ENCODE measurements around the gene SYTL2.
A peak's percentile ranks its signal among the peaks of the same experiment; 100 is the strongest.

Gene SYTL2, protein sequence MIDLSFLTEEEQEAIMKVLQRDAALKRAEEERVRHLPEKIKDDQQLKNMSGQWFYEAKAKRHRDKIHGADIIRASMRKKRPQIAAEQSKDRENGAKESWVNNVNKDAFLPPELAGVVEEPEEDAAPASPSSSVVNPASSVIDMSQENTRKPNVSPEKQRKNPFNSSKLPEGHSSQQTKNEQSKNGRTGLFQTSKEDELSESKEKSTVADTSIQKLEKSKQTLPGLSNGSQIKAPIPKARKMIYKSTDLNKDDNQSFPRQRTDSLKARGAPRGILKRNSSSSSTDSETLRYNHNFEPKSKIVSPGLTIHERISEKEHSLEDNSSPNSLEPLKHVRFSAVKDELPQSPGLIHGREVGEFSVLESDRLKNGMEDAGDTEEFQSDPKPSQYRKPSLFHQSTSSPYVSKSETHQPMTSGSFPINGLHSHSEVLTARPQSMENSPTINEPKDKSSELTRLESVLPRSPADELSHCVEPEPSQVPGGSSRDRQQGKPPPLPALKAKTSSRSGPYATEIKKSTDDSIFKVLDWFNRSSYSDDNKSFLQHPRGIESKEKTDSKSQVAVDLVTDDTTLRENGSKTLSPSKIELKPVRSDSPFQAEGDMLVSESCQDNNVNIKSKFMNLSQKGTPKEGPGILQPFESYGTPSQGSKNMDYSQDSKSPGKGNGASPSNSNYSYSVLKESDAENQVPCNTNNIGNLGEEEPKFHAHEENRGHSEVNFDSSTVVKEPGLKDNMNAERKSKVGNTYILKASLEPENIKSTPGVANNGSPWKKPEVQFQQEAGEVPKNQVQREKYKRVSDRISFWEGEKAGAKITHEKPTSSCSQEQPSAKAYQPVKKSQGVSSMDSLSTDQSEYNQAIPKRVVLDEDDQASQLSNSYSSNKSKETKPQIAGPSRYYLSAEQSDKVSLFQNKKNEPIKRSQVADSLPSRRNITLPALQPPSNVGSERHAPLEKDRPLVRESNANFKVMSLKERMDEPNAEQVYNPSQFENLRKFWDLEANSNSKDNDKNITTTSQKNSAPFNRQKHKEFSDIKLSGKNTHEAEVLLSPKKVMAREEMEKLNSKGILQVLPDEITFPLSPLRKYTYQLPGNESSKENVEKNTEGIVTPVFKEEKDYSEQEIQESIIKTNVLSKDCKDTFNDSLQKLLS (N-terminal part only)

GRCh38 chr11:85810871-85811611 is at the start of gene SYTL2:
Gene SYTL2 (minus strand): TSS chr11:85811141. CDS start chr11:85757725, 53,416 bp downstream.
- TF ChIP-seq, protein P1, sequence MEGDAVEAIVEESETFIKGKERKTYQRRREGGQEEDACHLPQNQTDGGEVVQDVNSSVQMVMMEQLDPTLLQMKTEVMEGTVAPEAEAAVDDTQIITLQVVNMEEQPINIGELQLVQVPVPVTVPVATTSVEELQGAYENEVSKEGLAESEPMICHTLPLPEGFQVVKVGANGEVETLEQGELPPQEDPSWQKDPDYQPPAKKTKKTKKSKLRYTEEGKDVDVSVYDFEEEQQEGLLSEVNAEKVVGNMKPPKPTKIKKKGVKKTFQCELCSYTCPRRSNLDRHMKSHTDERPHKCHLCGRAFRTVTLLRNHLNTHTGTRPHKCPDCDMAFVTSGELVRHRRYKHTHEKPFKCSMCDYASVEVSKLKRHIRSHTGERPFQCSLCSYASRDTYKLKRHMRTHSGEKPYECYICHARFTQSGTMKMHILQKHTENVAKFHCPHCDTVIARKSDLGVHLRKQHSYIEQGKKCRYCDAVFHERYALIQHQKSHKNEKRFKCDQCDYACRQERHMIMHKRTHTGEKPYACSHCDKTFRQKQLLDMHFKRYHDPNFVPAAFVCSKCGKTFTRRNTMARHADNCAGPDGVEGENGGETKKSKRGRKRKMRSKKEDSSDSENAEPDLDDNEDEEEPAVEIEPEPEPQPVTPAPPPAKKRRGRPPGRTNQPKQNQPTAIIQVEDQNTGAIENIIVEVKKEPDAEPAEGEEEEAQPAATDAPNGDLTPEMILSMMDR (IDR thresholded peaks at IDR 0.05), result no peak

DNA sequence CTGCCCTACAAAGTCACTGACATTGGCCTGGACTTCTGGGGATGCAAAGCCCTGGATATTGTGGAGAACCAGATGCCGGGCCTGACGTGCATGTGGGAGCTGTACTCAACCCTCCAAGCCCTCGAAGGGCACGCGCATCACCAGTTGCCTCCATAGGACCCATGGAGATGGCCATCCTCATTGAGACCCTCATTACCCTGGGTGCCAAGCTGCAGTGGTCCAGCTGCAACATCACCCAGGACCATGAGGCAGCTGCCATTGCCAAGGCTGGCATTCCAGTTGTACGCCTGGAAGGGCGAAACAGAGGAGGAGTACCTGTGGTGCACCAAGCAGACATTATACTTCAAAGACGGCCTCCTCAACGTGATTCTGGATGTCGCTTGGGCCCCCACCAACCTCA is 46.2 kb upstream of the SYTL2 start:
- TF ChIP-seq, protein P1 (IDR thresholded peaks at IDR 0.05), result no peak

DNA sequence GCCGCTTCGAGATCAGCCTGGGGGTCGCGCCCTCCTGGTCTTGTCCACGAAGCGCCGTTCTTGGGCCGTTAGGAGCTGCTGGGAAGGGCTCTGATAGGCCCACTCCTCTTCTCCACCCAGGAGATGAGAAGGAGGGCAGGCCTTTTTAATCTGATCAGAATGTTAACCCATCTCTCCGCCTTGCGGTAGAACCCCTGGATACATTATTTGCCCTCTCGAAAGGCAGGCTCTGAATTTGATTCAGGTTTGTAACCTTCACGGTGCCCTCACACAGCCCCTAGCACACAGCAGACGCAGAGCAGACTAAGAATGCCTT is 44.4 kb upstream of the SYTL2 start, which contains the start of gene CCDC83:
Gene CCDC83, plus strand, starts transcription at position 43 of the 316 bp plus-strand sequence. CDS start 9,741 bp downstream, outside the sequence.
- TF ChIP-seq, protein P1 (IDR thresholded peaks at IDR 0.05), result no peak

- TF ChIP-seq, protein P1 (IDR thresholded peaks at IDR 0.05), result peak; percentile 83
Observed at GRCh38 chr11:85854557-85855340, 43.8 kb upstream of the SYTL2 start.

GRCh38 chr11:85854212-85854556 is 43.2 kb upstream of the SYTL2 start:
- TF ChIP-seq, protein P1 (IDR thresholded peaks at IDR 0.05), result no peak

- TF ChIP-seq, protein P1 (IDR thresholded peaks at IDR 0.05), result no peak
Observed at GRCh38 chr11:85848556-85848955, 37.6 kb upstream of the SYTL2 start.

Measured in LNCAP (cell line).